SK-N-MC (cell line): ENCODE results near the gene OR51E1.

Source experiments
- EZH2 ChIP-seq: fragments of 200-600 bp; sonication (generic); IDR thresholded peaks from one replicate; pipeline ENCODE4 v1.6.1; 2017; ENCODE audit warnings: antibody characterized with exemption
- FOXP2 ChIP-seq: optimal IDR thresholded peaks from 2 replicates; pipeline ENCODE3; 2011; ENCODE audit warnings: mild to moderate bottlenecking, moderate library complexity; ENCODE audit not compliant: insufficient read depth; ENCODE audit errors: extremely low read length, control extremely low read depth
- POLR2AphosphoS5 ChIP-seq: IDR thresholded peaks from 2 replicates; pipeline ENCODE4 v1.6.1; 2012; ENCODE audit warnings: mild to moderate bottlenecking, low read depth, low read length, borderline replicate concordance

- TF ChIP-seq FOXP2: no peak
- no peak for TF ChIP-seq POLR2AphosphoS5
- TF ChIP-seq EZH2: no peak
These were observed 6.7 kb upstream of the OR51E1 start, which contains the start of gene OR51D1 for GRCh38 chr11:4636962-4637661.
